HepG2 (cell line): ENCODE data around the gene CEBPB. TPM values are rescaled to one million over a fixed set of nuclear protein-coding genes. Genes with fewer than 3 reads are reported as not detected.
A peak's percentile ranks its signal among the peaks of the same experiment; 100 is the strongest.

ENCODE experiments used
- ARID2 ChIP-seq: sonication (generic); formaldehyde crosslinking; IDR thresholded peaks from 2 replicates; pipeline ENCODE4 v1.8.1; 2022; ENCODE audit warnings: mild to moderate bottlenecking, missing genetic modification reagents, borderline replicate concordance
- BHLHE40 ChIP-seq: IDR thresholded peaks from 2 replicates; pipeline ENCODE4 v1.6.1; 2011; ENCODE audit warnings: low read length, improper control_type of control experiment
- GTF3A ChIP-seq: sonication (generic); formaldehyde crosslinking; conservative IDR thresholded peaks from 2 replicates; pipeline ENCODE4 v1.4.0; 2020; ENCODE audit warnings: mild to moderate bottlenecking, missing genetic modification reagents
- GZF1 ChIP-seq: sonication (generic); formaldehyde crosslinking; IDR thresholded peaks from 2 replicates; pipeline ENCODE4 v1.5.1; 2020; ENCODE audit warnings: mild to moderate bottlenecking, missing genetic modification reagents
- HMG20A ChIP-seq: IDR thresholded peaks from 2 replicates; pipeline ENCODE4 v1.6.1; 2016; ENCODE audit warnings: borderline replicate concordance
- KDM1A ChIP-seq: IDR thresholded peaks from 2 replicates; pipeline ENCODE4 v1.6.1; 2016; ENCODE audit warnings: missing compliant biosample characterization
- MTF1 ChIP-seq: sonication (generic); formaldehyde crosslinking; IDR thresholded peaks from 2 replicates; pipeline ENCODE4 v1.5.0; 2020; ENCODE audit warnings: missing genetic modification reagents
- PHF5A ChIP-seq: IDR thresholded peaks from one replicate; pipeline ENCODE4 v1.6.1; 2018; ENCODE audit warnings: low read depth, missing genetic modification reagents; ENCODE audit not compliant: unreplicated experiment
- RARG ChIP-seq: sonication (generic); formaldehyde crosslinking; IDR thresholded peaks from 2 replicates; pipeline ENCODE4 v1.4.0; 2020; ENCODE audit warnings: low read depth, mild to moderate bottlenecking, missing genetic modification reagents
- SP4 ChIP-seq: sonication (generic); formaldehyde crosslinking; IDR thresholded peaks from 2 replicates; pipeline ENCODE4 v1.8.1; 2023; ENCODE audit warnings: mild to moderate bottlenecking, missing genetic modification reagents
- ZIK1 ChIP-seq: sonication (generic); formaldehyde crosslinking; IDR thresholded peaks from 2 replicates; pipeline ENCODE4 v1.5.0; 2020; ENCODE audit warnings: mild to moderate bottlenecking, low read depth, missing genetic modification reagents, borderline replicate concordance
- ZNF644 ChIP-seq: IDR thresholded peaks from 2 replicates; pipeline ENCODE4 v1.6.1; 2016; ENCODE audit warnings: low read depth
- polyA plus RNA-seq, 8 experiments: library from polyadenylated mRNA; depleted of rRNA in 3 of 8; stranded (reverse) in 7 of 8; unstranded in 1 of 8; fragments of >200 nt; fragmentation: Illumina TruSeq in 4 of 8; extraction: Trizol in 4 of 8; gene quantifications; 2 replicates each; pipeline versions ENCODE4 v1.2.1 to v1.2.3, GENCODE V29; 2011 to 2016; ENCODE audit warnings: low read depth in 4 of 8, missing spikeins in 1 of 8, mixed read lengths in 1 of 8; ENCODE audit not compliant: insufficient read depth in 1 of 8
- total RNA-seq, 5 experiments: library from RNA; depleted of rRNA; stranded (reverse); fragments of >200 nt; fragmentation: Illumina TruSeq; extraction: Trizol; gene quantifications; 2 replicates each; pipeline ENCODE4 v1.2.3, GENCODE V29; 2016; ENCODE audit warnings: low read depth in 1 of 5
- TF ChIP-seq, protein P1 (sequence below): sonication (generic); formaldehyde crosslinking; IDR thresholded peaks from 2 replicates; pipeline ENCODE4 v1.4.0; 2020; ENCODE audit warnings: missing genetic modification reagents
- TF ChIP-seq, protein P2 (sequence below): sonication (generic); formaldehyde crosslinking; IDR thresholded peaks from 2 replicates; pipeline ENCODE4 v1.5.0; 2020; ENCODE audit warnings: mild to moderate bottlenecking, missing genetic modification reagents, borderline replicate concordance
- TF ChIP-seq, protein P3 (sequence below): sonication (generic); formaldehyde crosslinking; IDR thresholded peaks from 2 replicates; pipeline ENCODE4 v1.5.0; 2020; ENCODE audit warnings: mild to moderate bottlenecking, missing genetic modification reagents
- TF ChIP-seq, protein P4 (sequence below): sonication (generic); formaldehyde crosslinking; IDR thresholded peaks from 2 replicates; pipeline ENCODE4 v1.4.0; 2020; ENCODE audit warnings: missing genetic modification reagents

CEBPB gene
- total and polyA plus RNA-seq, 2 of the 13 experiments (the other 11 are each of a cell fraction or from before 2014, with no cell fraction given), result 18.5 to 28.2 TPM

DNA sequence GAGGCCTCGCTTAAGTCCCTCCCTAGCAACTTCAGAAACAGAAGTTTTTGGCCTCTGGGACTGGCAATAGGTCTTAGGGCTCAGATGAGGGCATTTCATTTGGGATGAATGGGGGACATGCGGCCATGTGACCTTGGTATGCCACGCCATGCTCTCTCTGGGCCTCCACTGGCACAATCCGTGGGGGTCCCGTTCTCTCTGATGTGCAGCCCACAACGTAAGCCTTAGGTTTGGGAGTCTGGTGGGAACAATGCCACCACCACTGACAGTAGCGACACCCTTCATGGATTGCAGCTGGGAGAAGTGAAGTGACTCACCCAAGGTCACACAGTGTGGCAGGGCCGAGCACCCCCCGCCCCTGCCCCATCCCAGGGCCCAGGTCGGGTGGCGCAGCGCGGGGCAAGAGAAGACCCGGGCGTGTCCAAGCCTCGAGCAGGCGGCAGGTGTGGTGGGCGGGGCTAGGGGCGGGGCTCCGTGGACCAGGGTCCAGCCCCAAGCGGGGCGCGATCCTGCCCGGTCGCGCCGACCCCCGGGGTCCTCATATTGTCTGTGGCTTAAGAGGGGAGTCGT, 864 bp upstream of the CEBPB start (continued):
- TF ChIP-seq HMG20A (CRISPR knock-in tag), result no peak
- TF ChIP-seq BHLHE40, result no peak
- TF ChIP-seq GTF3A (CRISPR knock-in tag), result peak; percentile 34; the same call in 1 of the 2 replicates
- TF ChIP-seq ZNF644 (CRISPR knock-in tag), result 0 out of 2 replicates have a peak, but pooled peaks have one; percentile 44
- TF ChIP-seq, protein P1, sequence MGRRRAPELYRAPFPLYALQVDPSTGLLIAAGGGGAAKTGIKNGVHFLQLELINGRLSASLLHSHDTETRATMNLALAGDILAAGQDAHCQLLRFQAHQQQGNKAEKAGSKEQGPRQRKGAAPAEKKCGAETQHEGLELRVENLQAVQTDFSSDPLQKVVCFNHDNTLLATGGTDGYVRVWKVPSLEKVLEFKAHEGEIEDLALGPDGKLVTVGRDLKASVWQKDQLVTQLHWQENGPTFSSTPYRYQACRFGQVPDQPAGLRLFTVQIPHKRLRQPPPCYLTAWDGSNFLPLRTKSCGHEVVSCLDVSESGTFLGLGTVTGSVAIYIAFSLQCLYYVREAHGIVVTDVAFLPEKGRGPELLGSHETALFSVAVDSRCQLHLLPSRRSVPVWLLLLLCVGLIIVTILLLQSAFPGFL, result no peak
- TF ChIP-seq GZF1 (CRISPR knock-in tag), result no peak
- TF ChIP-seq ZIK1, result no peak
- TF ChIP-seq SP4 (CRISPR knock-in tag), result no peak
- TF ChIP-seq, protein P2, sequence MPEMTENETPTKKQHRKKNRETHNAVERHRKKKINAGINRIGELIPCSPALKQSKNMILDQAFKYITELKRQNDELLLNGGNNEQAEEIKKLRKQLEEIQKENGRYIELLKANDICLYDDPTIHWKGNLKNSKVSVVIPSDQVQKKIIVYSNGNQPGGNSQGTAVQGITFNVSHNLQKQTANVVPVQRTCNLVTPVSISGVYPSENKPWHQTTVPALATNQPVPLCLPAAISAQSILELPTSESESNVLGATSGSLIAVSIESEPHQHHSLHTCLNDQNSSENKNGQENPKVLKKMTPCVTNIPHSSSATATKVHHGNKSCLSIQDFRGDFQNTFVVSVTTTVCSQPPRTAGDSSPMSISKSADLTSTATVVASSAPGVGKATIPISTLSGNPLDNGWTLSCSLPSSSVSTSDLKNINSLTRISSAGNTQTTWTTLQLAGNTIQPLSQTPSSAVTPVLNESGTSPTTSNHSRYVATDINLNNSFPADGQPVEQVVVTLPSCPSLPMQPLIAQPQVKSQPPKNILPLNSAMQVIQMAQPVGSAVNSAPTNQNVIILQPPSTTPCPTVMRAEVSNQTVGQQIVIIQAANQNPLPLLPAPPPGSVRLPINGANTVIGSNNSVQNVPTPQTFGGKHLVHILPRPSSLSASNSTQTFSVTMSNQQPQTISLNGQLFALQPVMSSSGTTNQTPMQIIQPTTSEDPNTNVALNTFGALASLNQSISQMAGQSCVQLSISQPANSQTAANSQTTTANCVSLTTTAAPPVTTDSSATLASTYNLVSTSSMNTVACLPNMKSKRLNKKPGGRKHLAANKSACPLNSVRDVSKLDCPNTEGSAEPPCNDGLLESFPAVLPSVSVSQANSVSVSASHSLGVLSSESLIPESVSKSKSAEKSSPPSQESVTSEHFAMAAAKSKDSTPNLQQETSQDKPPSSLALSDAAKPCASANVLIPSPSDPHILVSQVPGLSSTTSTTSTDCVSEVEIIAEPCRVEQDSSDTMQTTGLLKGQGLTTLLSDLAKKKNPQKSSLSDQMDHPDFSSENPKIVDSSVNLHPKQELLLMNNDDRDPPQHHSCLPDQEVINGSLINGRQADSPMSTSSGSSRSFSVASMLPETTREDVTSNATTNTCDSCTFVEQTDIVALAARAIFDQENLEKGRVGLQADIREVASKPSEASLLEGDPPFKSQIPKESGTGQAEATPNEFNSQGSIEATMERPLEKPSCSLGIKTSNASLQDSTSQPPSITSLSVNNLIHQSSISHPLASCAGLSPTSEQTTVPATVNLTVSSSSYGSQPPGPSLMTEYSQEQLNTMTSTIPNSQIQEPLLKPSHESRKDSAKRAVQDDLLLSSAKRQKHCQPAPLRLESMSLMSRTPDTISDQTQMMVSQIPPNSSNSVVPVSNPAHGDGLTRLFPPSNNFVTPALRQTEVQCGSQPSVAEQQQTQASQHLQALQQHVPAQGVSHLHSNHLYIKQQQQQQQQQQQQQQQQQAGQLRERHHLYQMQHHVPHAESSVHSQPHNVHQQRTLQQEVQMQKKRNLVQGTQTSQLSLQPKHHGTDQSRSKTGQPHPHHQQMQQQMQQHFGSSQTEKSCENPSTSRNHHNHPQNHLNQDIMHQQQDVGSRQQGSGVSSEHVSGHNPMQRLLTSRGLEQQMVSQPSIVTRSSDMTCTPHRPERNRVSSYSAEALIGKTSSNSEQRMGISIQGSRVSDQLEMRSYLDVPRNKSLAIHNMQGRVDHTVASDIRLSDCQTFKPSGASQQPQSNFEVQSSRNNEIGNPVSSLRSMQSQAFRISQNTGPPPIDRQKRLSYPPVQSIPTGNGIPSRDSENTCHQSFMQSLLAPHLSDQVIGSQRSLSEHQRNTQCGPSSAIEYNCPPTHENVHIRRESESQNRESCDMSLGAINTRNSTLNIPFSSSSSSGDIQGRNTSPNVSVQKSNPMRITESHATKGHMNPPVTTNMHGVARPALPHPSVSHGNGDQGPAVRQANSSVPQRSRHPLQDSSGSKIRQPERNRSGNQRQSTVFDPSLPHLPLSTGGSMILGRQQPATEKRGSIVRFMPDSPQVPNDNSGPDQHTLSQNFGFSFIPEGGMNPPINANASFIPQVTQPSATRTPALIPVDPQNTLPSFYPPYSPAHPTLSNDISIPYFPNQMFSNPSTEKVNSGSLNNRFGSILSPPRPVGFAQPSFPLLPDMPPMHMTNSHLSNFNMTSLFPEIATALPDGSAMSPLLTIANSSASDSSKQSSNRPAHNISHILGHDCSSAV, result 0 out of 2 replicates have a peak, but pooled peaks have one; percentile 5
- TF ChIP-seq RARG, result no peak; the same call in 1 of the 2 replicates
- peak; percentile 4 for TF ChIP-seq PHF5A (CRISPR knock-in tag)
- TF ChIP-seq, protein P3, sequence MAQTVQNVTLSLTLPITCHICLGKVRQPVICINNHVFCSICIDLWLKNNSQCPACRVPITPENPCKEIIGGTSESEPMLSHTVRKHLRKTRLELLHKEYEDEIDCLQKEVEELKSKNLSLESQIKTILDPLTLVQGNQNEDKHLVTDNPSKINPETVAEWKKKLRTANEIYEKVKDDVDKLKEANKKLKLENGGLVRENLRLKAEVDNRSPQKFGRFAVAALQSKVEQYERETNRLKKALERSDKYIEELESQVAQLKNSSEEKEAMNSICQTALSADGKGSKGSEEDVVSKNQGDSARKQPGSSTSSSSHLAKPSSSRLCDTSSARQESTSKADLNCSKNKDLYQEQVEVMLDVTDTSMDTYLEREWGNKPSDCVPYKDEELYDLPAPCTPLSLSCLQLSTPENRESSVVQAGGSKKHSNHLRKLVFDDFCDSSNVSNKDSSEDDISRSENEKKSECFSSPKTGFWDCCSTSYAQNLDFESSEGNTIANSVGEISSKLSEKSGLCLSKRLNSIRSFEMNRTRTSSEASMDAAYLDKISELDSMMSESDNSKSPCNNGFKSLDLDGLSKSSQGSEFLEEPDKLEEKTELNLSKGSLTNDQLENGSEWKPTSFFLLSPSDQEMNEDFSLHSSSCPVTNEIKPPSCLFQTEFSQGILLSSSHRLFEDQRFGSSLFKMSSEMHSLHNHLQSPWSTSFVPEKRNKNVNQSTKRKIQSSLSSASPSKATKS (CRISPR knock-in tag), result no peak
- TF ChIP-seq, protein P4, sequence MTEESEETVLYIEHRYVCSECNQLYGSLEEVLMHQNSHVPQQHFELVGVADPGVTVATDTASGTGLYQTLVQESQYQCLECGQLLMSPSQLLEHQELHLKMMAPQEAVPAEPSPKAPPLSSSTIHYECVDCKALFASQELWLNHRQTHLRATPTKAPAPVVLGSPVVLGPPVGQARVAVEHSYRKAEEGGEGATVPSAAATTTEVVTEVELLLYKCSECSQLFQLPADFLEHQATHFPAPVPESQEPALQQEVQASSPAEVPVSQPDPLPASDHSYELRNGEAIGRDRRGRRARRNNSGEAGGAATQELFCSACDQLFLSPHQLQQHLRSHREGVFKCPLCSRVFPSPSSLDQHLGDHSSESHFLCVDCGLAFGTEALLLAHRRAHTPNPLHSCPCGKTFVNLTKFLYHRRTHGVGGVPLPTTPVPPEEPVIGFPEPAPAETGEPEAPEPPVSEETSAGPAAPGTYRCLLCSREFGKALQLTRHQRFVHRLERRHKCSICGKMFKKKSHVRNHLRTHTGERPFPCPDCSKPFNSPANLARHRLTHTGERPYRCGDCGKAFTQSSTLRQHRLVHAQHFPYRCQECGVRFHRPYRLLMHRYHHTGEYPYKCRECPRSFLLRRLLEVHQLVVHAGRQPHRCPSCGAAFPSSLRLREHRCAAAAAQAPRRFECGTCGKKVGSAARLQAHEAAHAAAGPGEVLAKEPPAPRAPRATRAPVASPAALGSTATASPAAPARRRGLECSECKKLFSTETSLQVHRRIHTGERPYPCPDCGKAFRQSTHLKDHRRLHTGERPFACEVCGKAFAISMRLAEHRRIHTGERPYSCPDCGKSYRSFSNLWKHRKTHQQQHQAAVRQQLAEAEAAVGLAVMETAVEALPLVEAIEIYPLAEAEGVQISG (CRISPR knock-in tag), result no peak
- TF ChIP-seq ARID2 (CRISPR knock-in tag), result 0 out of 2 replicates have a peak, but pooled peaks have one; percentile 74
- no peak for TF ChIP-seq MTF1 (CRISPR knock-in tag)
- peak; percentile 95; the same call in 1 of the 2 replicates for TF ChIP-seq KDM1A
